NCI-H1417 (cell line): Measurements from ENCODE around the gene TNPO3.
A peak's percentile ranks its signal among the peaks of the same experiment; 100 is the strongest.

ENCODE experiments used
- DNase-seq, 3 experiments: peaks; one replicate each; lab custom pipeline; 2025; lab: John Stamatoyannopoulos, UW

Gene TNPO3

GRCh38 chr7:129054438-129055293 is at the start of gene TNPO3:
TNPO3 (minus strand) TSS chr7:129055111; CDS start chr7:129054770, 341 bp downstream.
- peak; percentile 95 to 99 (median 99) for DNase-seq

GRCh38 chr7:129103561-129104324 is 48.8 kb upstream of the TNPO3 start:
- DNase-seq = no peak

GRCh38 chr7:129101746-129102145 is 46.8 kb upstream of the TNPO3 start:
- peak in 1 of 3 experiments; percentile 75 for DNase-seq

GRCh38 chr7:129100827-129101166 is 45.9 kb upstream of the TNPO3 start:
- DNase-seq = no peak

DNA sequence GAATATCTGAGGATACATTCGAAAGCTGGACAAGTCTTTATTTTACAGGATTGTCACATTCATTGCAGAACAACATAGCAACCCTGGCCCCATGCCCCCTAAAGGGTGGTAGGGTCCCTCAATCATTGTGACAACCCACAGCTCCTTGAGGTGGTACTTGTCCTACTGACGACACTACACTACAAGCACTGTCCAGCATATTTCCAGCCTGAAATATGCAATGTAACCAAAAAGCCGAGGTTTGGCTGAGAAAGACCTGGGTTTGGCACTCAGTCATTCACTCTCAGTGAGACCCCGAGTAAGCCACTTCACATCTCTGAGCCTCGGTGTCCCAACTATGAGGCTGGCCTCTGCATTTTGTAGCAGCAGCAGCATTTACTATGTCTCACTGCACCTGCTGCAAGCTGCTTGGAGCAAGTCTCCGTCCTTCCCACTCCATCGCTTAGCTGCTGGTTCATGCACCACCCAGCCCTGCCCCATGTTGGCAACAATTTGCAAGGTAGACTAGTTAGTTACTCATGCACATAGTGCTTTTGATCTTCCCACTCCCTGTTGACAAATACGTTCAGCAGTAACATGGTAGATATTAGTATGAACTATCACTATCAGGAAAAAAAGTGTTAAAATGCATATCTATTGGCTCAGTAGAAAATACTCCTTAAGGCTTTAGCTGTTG is 43.6 kb upstream of the TNPO3 start:
- no peak for DNase-seq

- no peak for DNase-seq
Observed at GRCh38 chr7:129095258-129095657, 40.3 kb upstream of the TNPO3 start.

DNA sequence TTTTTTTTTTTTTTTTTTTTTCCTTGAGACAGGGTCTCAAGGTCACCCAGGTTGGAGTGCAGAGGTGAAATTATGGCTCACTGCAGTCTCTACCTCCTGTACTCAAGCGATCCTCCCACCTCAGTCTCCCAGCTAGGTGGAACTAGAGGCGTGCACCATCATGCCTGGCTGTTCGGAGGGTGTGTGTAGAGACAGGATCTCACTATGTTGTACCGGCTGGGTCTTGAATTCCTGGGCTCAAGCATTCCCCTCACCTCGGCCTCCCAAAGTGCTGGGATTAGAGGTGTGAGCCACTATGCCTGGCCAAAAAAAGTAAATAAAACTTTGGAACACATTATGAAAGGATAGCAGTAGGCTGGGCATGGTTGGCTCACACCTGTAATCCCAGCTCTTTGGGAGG is 39.6 kb upstream of the TNPO3 start:
- DNase-seq = peak in 1 of 3 experiments; percentile 54

- DNase-seq = peak; percentile 18 to 77 (median 29)
Observed at GRCh38 chr7:129093867-129094456, 39.1 kb upstream of the TNPO3 start.

DNA sequence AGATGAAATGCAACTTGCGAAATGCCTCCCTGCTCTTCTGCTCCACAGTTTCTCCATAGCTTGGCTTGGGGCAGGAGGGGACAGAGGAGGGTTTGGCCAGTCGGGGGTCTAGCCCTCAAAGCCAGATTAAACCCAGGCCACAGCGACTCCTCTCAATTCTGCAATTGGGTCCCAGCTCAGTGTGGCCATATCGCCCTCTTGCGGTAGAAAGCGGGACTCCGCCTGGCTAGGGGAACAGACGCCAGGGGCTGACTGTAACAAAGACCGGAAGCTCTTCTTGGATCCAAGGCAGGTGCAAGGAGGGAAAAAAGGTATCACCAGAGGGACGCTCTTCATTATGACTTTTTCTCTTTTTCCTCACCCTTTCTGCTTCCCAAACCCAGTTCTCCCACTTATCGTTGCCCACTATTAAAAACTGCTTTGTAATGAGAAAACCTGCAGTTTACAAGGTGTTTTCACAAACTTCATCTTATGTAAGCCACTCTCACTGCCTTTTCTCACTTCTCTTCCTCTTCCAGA is 36.6 kb upstream of the TNPO3 start:
- peak; percentile 86 to 95 (median 92) for DNase-seq

DNA sequence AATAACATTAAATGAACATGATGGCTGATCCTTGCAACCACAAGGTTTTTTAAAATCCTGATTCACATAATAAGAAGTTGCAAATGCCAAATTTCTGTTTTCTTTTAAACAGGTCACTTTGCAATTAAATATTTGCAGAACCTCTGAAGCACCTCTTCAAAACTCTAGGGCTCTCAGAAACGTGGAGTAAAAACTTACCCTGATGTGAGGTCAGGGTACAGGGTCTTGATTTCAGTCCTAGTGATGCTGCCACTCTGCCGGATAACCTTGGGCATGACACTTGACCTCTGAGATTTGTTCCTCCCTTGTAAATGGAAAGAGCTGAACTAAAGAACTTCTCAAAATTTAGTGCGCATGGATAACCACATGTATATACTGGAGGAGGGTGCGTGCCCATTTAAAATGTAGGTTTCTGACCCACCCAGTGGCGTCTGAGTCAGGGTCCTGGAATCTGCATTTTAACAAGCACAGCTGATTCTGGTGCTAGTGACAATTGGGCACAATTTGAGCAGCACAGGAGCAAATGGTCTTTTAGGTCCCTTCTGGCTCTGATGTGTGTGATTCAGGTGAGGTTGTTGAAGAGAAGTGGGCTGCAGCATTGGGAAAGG is 35.5 kb upstream of the TNPO3 start:
- DNase-seq = no peak

- no peak for DNase-seq
Observed at GRCh38 chr7:129089521-129090212, 34.8 kb upstream of the TNPO3 start.

- DNase-seq = no peak
Observed at GRCh38 chr7:129084801-129085551, 30.1 kb upstream of the TNPO3 start.

DNA sequence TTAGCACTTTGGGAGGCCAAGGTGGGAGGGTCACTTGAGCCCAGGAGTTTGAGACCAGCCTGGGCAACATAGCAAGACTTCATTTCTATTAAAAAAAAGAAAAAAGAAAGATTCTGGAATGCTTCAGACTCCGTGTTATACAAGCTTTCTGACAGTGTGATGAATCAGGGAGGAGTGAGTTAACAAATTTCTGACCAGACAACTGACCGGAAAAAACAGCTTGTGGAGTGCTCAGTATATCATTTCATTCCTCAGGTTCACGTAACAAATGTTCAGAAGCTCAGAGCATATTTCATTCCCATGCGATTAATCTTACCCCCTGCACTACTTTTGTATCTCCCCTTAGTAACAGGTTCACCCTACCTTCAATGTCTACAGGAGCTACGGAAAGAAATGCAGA is 28.6 kb upstream of the TNPO3 start:
- DNase-seq = no peak

DNA sequence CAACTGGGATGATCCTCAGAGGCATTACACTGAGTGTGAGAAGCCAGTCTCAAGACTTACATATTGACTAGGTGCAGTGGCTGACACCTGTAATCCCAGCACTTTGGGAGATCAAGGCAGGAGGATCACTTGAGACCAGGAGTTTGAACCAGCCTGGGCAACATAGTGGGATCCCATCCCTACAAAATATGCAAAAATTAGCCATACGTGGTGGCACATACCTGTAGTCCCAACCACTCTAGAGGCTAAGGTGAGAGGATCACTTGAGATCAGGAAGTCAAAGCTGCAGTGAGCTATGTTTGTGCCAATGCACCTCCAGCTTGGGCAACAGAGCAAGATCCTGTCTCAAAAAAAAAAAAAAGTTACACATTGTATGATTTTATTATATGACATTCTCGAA is 23.5 kb upstream of the TNPO3 start:
- DNase-seq = no peak

DNA sequence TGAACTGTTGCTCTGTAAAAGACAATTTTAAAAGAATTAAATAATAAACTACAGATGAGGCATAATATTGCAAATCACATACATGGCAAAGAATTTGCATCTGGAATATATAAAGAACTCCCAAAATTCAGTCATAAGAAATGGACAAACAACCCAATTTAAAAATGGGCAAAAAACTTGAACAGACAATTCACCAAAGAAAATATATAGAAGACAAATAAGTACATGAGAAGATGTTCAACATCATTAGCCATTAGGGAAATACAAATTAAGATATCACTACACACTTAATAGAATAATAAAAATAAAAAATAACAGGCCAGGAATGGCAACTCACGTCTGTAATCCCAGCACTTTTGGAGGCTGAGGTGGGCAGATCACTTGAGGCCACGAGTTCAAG is 22.0 kb upstream of the TNPO3 start:
- DNase-seq = no peak

DNA sequence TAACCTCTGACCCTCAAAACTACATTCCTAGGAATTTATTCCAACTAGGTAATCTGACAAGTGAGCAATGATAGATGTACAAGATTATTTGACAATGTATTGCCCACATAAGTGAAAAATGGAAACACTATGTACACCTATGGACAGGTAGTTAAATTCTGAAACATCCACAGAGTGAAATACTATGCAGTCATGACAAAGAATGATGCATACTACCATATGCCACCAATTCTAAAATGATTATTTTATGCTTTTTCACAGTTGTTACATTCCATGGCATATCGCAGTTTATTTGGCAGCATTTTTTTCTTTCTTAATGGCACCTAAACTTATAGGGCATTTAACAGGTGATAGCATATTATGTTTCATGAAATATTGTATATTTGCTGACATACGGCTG is 20.1 kb upstream of the TNPO3 start:
- no peak for DNase-seq

DNA sequence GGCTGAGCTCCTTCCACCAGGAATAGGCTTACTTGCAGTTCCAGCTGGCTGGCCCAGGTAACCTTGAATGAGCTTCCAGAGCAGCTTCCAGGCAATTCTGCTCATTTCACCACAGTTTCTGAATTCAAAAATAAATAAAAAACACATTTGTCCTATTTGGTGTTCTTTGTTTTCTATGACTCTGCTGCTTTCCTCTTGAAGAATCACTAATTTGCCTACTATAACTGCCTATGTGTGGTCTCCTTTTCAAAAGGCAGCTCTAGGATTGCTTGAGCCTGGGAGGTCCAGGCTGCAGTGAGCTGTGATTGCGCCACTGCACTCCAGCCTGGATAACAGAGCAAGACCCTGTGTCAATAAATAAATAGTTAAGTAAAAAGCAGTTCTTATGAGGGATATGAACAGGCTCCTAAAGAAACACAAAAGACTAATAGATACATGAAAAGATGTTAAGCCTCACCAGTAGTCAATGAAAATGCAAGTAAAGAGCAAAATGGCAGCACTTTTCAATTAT is 19.5 kb upstream of the TNPO3 start:
- DNase-seq = no peak

DNA sequence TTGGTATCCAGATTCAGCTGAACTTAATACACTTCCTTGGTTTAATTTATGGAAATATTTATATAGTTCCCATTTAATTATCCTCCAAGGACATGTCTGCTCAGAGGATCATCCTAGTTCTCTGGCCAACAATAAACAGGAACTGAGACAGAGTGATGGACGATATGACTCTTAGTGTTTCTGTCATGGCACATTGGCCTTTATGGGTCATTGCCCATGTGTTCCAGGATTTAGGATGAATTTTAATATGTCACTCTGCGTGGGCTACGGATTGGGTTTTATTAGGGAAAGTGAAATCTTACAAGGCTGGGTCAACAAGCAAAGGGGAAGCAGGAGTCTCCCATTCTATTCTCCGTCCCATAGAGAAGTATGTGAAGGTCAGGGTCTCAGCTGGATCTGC is 18.8 kb upstream of the TNPO3 start:
- no peak for DNase-seq

DNA sequence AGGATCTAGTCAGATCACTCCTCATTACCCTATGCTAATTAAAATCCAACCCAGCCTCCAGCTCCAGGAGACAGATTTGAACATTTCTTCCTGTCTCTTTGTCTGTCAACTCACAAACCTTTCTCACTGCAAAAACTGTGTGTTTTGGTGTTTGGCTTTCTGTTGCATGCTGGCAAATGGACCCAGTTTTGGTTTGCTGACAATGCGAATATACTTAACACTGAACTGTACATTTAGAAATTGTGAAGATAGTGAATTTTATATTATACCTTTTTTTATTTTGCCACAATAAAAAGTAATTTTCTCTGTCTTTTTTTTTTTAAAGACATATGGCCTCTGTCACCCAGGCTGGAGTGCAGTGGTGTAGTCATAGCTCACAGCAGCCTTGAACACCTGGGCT is 18.3 kb upstream of the TNPO3 start:
- DNase-seq = no peak

DNA sequence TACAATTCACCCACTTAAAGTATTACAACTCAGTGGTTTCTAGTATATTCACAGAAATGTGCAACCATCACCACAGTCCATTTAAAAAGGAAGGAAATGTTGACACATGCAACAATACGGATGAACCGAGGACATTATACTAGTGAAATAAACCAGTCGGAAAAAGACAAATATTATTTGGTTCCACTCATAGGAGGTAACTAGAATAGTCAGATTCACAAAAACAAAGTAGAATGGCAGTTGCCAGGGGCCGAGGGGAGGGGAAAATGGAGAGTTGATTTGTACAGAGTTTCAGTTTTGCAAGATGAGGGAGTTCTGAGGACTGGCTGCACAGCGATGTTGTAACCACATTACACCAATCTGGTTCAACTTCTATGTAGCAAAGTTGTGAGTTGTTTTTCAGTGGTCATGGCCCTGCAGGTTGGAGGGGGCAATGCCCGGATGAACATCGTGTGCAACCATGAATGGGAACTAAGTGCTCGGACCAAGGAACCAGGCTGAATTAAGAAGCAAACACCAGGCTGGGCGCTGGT is 17.6 kb upstream of the TNPO3 start:
- DNase-seq = no peak
